Naive B cell (primary cell): ENCODE measurements around the gene SCAPER. TPM values are rescaled to one million over a fixed set of nuclear protein-coding genes. Genes with fewer than 3 reads are reported as not detected.
"Not testable (repeated sequence)": the region's sequence is repeated elsewhere in the genome, so short reads cannot be mapped to it uniquely, and the experiment has no call there.

Experiments
- ATAC-seq, 2 donors: fragments of 150-1000 bp; cut with Tn5 transposase; 2 replicates each; pipeline ENCODE4 v1.10.0; 2021; ENCODE audit warnings: low read depth in 2 of 2, mild to moderate bottlenecking in 2 of 2, moderate library complexity in 2 of 2
- DNase-seq: peaks from one replicate; pipeline ENCODE4 v3.0.0; 2022
- H3K27ac Mint-ChIP-seq, 6 donors: one replicate each; pipeline ENCODE4 v1.8.0; 2020 to 2022; ENCODE audit warnings: mild to moderate bottlenecking in 6 of 6, mixed read lengths in 6 of 6, moderate library complexity in 5 of 6, inconsistent platforms in 2 of 6
- H3K27me3 Mint-ChIP-seq, 3 donors: one replicate each; pipeline ENCODE4 v1.8.0; 2021 to 2022; ENCODE audit warnings: mixed read lengths in 3 of 3, mild to moderate bottlenecking in 1 of 3
- H3K36me3 Mint-ChIP-seq, 2 donors: one replicate each; pipeline ENCODE4 v1.8.0; 2020 to 2022; ENCODE audit warnings: mixed read lengths in 2 of 2, inconsistent platforms in 1 of 2, mild to moderate bottlenecking in 1 of 2
- H3K4me1 Mint-ChIP-seq, 3 donors: one replicate each; pipeline ENCODE4 v1.8.0; 2020 to 2022; ENCODE audit warnings: mixed read lengths in 3 of 3, inconsistent platforms in 1 of 3, mild to moderate bottlenecking in 1 of 3, moderate library complexity in 1 of 3
- H3K4me3 Mint-ChIP-seq, 8 donors: one replicate each; pipeline ENCODE4 v1.8.0; 2020 to 2022; ENCODE audit warnings: mild to moderate bottlenecking in 8 of 8, mixed read lengths in 8 of 8, moderate library complexity in 8 of 8, inconsistent platforms in 2 of 8
- H3K9me3 Mint-ChIP-seq, 7 donors: one replicate each; pipeline ENCODE4 v1.8.0; 2020 to 2022; ENCODE audit warnings: mixed read lengths in 7 of 7, mild to moderate bottlenecking in 5 of 7, inconsistent platforms in 2 of 7, moderate library complexity in 1 of 7
- polyA plus RNA-seq, 6 donors: library from polyadenylated mRNA; unstranded; fragments of 300-500 nt; fragmentation: Illumina TruSeq; gene quantifications; one replicate each; pipeline ENCODE4 v1.2.3, GENCODE V29; 2021; ENCODE audit warnings: low read depth in 6 of 6

SCAPER gene
- polyA plus RNA-seq, 6 donors from 2014 or later, result 11.2 to 38.5 (median 19.0) TPM

DNA sequence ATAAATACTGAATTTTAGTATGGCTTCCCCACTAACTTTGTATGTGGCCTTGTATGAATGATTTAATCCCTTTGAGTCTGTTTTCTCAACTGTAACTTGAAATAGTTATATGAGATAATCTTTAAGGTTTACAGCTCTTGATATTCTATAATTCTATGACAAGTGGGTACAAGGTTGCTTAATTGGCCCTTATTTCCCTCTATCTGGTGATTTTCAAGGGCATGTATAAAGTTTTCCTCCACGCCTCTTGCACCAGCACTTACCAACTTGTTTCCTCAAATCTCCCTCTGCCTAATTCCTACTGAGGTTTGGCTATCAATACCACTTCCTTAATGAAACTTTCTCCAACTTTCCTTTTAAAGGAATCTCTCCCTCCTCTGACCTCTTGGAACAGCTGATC is 455.7 kb downstream of the SCAPER start:
- no peaks in the 10 kb centered on the region for H3K9me3 Mint-ChIP-seq
- H3K27ac Mint-ChIP-seq, result no peak overlapping the region
- H3K4me3 Mint-ChIP-seq, result no peak overlapping the region
- H3K27me3 Mint-ChIP-seq, result no peaks in the 10 kb centered on the region
- H3K36me3 Mint-ChIP-seq, result peaks cover 9 to 17% of the 10 kb centered on the region in 2 donors
- no peak for ATAC-seq
- no peak for DNase-seq
- H3K4me1 Mint-ChIP-seq, result no peaks in the 10 kb centered on the region

DNA sequence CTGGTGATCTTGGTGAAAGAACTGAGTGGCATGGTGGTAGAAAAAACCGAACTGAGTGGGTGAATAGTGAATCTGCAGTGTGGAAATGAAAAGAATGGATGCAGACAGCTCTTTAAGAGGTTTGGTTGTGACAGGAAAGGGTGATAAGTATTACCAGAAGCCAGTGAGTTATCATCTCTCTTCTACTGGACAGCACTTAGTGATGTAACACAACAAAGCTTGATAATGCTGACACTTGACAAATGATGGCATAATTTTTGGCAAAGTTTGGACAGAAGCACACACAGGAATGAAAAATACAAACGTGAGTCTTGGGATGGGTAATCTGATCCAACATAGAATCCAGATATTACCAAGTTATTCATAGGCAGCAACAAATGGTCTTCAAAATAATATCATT is 456.4 kb downstream of the SCAPER start:
- ATAC-seq (no peak), DNase-seq (no peak)
- peaks cover 9 to 17% of the 10 kb centered on the region in 2 donors for H3K36me3 Mint-ChIP-seq
- H3K4me1 Mint-ChIP-seq, result no peaks in the 10 kb centered on the region
- H3K27ac Mint-ChIP-seq, result no peak overlapping the region
- H3K9me3 Mint-ChIP-seq, result no peaks in the 10 kb centered on the region
- no peaks in the 10 kb centered on the region for H3K27me3 Mint-ChIP-seq
- no peak overlapping the region for H3K4me3 Mint-ChIP-seq

DNA sequence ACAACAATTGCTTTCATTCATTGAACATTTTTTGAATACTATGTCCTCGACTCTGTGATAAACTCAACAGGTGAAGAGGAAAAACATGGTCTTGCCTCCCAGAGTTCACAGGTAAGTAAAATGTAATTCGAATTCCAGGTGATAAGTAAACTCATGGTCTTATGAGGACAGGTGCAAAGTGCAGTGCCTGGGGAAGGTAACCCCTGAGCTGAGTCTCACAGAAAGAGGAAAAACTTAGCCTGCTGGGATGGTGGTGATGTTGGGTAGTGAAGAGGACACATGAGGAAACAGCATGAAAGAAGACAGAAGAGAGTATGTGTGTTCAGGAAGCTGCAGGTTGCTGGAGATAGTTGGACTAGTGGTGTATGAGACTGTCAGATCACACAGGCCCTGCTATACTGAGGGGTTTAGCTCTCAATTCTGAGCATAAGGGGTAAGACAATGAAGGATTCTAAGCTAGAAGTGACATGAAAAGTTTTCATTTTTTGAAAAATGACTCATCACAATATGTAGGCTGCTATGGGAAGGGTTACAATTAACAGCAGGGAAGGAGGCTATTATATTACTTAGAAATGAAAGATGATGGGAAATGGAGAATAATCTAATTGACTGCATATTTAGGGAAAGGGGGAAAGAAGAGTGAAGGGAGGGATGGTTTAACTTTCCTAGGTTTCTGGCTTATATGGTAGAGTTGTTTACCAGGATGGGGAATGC is 457.3 kb downstream of the SCAPER start:
- ATAC-seq (no peak), DNase-seq (no peak)
- no peak overlapping the region for H3K27ac Mint-ChIP-seq
- H3K36me3 Mint-ChIP-seq, result peaks cover 9 to 17% of the 10 kb centered on the region in 2 donors
- H3K27me3 Mint-ChIP-seq, result no peaks in the 10 kb centered on the region
- no peaks in the 10 kb centered on the region for H3K4me1 Mint-ChIP-seq
- H3K9me3 Mint-ChIP-seq, result no peaks in the 10 kb centered on the region
- H3K4me3 Mint-ChIP-seq, result no peak overlapping the region

DNA sequence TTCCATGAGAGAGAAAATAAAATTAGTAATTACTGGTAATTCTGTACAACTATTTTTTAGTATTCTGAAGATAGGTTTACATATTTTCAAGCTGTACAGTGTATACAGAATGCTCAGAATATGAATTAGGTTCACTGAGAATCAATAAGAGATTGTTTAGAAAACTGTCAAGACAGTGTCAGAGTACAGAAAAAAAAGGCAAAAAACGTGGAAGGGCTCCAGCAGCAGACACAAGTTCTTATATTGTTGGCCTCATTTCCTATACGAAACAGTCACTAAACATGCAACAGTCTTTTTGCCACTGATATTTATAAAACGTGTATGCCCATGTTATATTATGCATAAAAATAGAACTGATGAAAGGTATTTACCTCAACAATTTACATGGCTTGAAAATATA is 464.7 kb downstream of the SCAPER start:
- DNase-seq, result no peak
- Mint-ChIP-seq H3K4me1 (no peaks in the 10 kb centered on the region), H3K27me3 (no peaks in the 10 kb centered on the region), H3K4me3 (no peak overlapping the region), H3K36me3 (peaks cover 0 to 9% of the 10 kb centered on the region in 2 donors), H3K27ac (no peak overlapping the region), H3K9me3 (no peaks in the 10 kb centered on the region)
- ATAC-seq, result no peak

DNA sequence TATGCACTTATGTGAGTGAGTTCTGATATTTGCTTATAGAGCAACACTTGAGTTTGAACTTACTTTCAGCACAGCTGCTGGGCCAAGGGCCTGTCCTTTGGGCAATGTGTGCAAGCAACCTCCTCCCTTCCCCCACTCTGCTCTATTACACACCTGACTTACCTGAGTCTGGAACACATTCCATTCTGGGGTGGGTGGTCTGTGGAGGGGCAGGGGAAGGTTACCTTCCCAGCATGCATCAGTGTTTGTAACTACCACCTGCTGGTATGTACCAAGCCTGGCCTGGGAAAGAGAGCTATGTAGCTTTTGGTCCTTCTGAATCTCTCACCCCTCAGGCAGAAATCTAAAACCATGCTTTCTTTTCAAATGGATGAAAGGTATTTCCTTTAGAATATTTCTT is 465.6 kb downstream of the SCAPER start:
- ATAC-seq (no peak), DNase-seq (no peak)
- H3K27ac Mint-ChIP-seq, result peak overlapping the region in 2 of 6 donors; percentile 25 to 77
- H3K4me1 Mint-ChIP-seq, result no peaks in the 10 kb centered on the region
- H3K27me3 Mint-ChIP-seq, result no peaks in the 10 kb centered on the region
- no peak overlapping the region for H3K4me3 Mint-ChIP-seq
- H3K9me3 Mint-ChIP-seq, result no peaks in the 10 kb centered on the region
- peaks cover 0 to 3% of the 10 kb centered on the region in 2 donors for H3K36me3 Mint-ChIP-seq

DNA sequence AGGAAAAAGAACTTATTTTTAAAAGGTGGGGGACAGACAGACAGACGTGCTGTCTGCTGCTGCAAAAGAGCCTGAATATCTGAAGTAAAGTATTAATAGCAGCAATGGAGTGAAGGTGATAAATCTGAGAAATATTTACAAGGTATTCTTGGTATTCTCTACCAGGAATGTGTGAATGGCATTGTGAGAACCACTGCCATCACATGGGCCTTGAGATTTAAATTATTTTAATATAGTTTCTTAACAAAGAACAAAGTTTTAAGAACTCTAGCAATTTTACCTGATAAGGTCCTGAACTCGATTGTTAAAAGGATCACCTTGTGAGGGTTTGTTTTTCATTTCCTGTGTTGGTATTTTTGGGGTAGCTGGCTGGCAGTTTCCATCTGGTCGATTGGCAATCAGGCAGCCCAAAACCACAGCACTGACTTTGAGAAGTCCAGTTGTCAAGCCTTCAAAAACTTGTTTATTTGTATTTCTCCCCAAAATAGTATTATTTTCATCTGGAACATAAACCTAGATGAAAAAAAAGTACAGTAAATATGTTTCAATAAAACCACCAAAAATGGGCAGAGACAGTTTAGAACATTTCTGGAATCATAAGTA is 471.2 kb downstream of the SCAPER start:
- ATAC-seq (no peak), DNase-seq (no peak)
- peaks cover 29 to 32% of the 10 kb centered on the region in 2 donors for H3K36me3 Mint-ChIP-seq
- no peak overlapping the region for H3K4me3 Mint-ChIP-seq
- H3K27me3 Mint-ChIP-seq, result no peaks in the 10 kb centered on the region
- no peaks in the 10 kb centered on the region for H3K4me1 Mint-ChIP-seq
- no peak overlapping the region for H3K27ac Mint-ChIP-seq
- peaks cover 0 to 4% (median 0%) of the 10 kb centered on the region in 7 donors for H3K9me3 Mint-ChIP-seq

DNA sequence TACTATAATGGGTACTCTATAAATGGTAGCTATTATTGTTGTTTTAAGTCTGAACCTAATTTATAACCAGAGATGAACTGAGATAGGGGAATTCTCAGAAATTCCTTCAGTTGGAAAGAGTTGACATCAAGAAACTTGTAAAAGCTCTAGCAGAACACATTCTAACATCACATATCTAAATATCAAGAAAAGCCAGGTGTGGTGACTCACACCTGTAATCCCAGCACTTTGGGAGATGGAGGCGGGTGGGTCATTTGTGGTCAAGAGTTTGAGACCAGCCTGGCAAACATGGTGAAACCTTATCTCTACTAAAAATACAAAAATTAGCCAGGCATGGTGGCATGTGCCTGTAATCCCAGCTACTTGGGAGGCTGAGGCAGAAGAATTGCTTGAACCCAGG is 472.1 kb downstream of the SCAPER start:
- H3K4me3 Mint-ChIP-seq, H3K27me3 Mint-ChIP-seq, H3K27ac Mint-ChIP-seq, DNase-seq, ATAC-seq, H3K4me1 Mint-ChIP-seq: not testable (repeated sequence)
- peaks cover 3 to 11% (median 5%) of the 10 kb centered on the region in 7 donors for H3K9me3 Mint-ChIP-seq
- peaks cover 38 to 41% of the 10 kb centered on the region in 2 donors for H3K36me3 Mint-ChIP-seq

DNA sequence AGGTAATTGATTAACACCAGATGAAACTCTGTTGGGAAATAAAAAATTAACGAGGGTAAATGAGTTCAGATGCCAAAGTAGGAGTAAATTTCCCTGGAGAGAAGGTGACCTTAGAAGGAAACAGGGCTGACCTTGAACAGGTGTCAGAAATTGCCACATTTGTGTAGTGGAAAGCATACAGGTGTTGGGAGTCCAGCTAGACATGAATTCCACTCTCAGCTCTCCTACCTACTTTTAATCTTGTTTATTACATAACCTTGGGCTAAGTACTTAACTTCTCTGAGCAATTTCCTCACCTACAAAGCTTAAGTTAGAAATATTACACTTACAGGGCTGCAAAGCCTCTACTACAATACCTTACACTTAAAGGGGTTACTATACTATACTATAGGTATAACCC is 472.5 kb downstream of the SCAPER start:
- DNase-seq (no peak), ATAC-seq (no peak)
- no peak overlapping the region for H3K4me3 Mint-ChIP-seq
- no peaks in the 10 kb centered on the region for H3K27me3 Mint-ChIP-seq
- peaks cover 4 to 15% (median 5%) of the 10 kb centered on the region in 7 donors for H3K9me3 Mint-ChIP-seq
- no peak overlapping the region for H3K27ac Mint-ChIP-seq
- no peaks in the 10 kb centered on the region for H3K4me1 Mint-ChIP-seq
- H3K36me3 Mint-ChIP-seq, result peaks cover 40 to 42% of the 10 kb centered on the region in 2 donors

DNA sequence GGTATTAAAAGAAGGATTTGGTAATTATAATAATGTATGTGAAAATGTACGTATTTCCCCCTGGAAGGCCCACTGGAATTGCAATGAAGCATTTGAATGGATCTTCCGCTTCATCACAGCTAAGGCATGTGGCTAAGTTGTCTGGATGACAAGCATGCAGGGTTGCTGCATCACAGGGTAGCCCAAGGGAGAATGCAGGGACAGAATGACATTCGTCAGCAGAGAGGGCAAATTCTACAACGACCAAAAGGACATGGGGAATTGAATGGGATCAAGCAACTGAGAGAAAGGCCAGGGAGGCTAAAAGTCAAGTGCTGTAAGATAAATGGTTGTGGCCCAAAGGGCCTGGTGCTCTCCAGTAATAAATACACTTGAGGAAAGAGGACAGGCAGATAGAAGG is 473.2 kb downstream of the SCAPER start:
- no peaks in the 10 kb centered on the region for H3K4me1 Mint-ChIP-seq
- H3K4me3 Mint-ChIP-seq, result no peak overlapping the region
- no peak for ATAC-seq
- peak overlapping the region in 1 of 6 donors; percentile 9 for H3K27ac Mint-ChIP-seq
- DNase-seq, result no peak
- H3K27me3 Mint-ChIP-seq, result no peaks in the 10 kb centered on the region
- peaks cover 4 to 19% (median 9%) of the 10 kb centered on the region in 7 donors for H3K9me3 Mint-ChIP-seq
- H3K36me3 Mint-ChIP-seq, result peaks cover 43 to 44% of the 10 kb centered on the region in 2 donors

DNA sequence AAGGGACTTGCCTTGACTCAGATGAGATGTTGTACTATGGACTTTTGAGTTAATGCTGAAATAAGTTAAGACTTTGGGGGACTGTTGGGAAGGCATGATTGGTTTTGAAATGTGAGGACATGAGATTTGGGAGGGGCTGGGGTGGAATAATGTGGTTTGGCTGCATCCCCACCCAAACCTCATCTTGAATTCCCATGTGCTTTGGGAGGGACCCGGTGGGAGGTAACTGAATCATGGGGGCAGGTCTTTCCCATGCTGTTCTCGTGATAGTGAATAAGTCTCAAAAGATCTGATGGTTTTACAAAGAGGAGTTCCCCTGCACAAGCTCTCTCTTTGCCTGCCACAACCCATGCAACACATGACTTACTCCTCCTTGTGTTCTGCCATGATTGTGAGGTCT is 474.4 kb downstream of the SCAPER start:
- not testable (repeated sequence) for H3K27ac Mint-ChIP-seq, H3K4me1 Mint-ChIP-seq, DNase-seq, H3K27me3 Mint-ChIP-seq, H3K4me3 Mint-ChIP-seq, ATAC-seq
- Mint-ChIP-seq H3K9me3 (peaks cover 5 to 25% (median 10%) of the 10 kb centered on the region in 7 donors), H3K36me3 (peaks cover 49 to 51% of the 10 kb centered on the region in 2 donors)

DNA sequence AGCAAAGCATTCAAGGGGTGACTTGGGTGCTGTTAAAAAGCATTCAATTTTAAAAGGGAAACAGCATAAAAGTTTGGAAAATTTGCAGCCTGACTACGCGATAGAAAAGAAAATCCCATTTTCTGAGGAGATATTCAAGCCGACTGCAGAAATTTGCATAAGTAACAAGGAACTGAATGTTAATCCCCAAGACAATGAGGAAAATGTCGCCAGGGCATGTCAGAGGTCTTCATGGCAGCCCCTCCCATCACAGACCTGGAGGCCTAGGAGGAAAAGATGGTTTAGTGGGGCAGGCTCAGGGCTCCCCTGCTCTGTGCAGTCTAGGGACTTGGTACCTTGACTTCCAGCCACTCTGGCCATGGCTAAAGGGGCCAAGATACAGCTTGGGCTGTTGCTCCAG is 475.5 kb downstream of the SCAPER start:
- Mint-ChIP-seq H3K4me3 (no peak overlapping the region), H3K9me3 (peaks cover 5 to 30% (median 10%) of the 10 kb centered on the region in 7 donors), H3K4me1 (no peaks in the 10 kb centered on the region), H3K36me3 (peaks cover 51 to 56% of the 10 kb centered on the region in 2 donors), H3K27ac (no peak overlapping the region), H3K27me3 (no peaks in the 10 kb centered on the region)
- DNase-seq (no peak), ATAC-seq (no peak)

DNA sequence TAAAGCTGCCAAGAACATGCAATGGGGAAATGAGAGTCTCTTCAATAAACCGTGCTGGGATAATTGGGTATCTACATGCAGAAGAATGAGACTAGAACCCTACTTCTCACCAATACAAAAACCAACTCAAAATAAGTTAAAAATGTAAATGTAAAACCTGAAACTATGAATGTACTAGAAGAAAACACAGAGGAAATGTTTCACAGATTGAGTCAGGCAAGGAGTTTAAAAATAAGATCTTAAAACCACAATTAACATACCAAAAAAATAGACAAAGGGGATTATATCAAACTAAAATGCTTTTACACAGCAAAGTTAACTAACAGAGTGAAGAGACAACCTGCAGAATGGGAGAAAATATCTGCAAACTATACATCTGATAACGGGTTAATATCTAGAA is 478.2 kb downstream of the SCAPER start:
- no peaks in the 10 kb centered on the region for H3K4me1 Mint-ChIP-seq
- H3K27ac Mint-ChIP-seq, result no peak overlapping the region
- DNase-seq (no peak), ATAC-seq (no peak)
- no peaks in the 10 kb centered on the region for H3K27me3 Mint-ChIP-seq
- H3K4me3 Mint-ChIP-seq, result no peak overlapping the region
- H3K9me3 Mint-ChIP-seq, result peaks cover 9 to 30% (median 15%) of the 10 kb centered on the region in 7 donors
- H3K36me3 Mint-ChIP-seq, result peaks cover 38 to 59% of the 10 kb centered on the region in 2 donors

DNA sequence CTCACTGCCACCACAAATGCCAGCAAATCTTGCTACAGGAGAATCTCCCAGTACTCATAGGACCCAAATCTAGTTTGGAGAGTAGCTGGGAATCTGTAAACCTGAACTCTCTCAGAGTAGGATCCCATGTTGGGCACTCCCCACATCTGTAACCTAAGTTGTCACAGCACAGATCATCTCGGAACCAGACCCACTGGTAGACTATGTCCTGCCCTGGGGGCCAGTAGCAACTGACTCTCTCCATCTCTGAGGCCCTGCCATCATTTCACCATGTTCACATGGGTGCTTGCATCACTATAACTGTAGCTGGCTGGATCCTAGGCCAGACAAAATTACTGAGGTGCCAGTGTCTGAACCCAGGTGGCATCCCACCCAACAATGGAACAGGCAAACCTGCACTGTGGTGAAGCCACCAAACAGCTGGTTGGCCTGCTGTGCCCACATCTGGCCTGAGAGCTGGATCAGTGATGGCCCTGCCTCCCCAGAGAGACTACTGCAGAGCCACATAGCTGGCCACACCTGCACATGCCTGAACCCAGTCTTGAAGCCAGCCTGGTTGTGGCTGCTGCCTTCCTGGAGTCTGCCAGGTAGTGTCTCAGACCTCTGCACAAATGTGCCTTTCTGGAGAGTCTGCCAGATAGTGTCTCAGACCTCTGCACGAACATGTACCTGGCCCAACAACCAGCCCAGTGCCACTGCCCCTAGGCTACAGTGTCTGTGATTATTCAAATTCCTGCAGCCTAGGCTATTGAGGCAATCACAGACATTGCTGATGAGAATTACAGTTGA is 486.6 kb downstream of the SCAPER start:
- no peak for ATAC-seq
- Mint-ChIP-seq H3K9me3 (peaks cover 0 to 6% (median 2%) of the 10 kb centered on the region in 7 donors), H3K27ac (peak overlapping the region in 1 of 6 donors; percentile 11), H3K4me3 (no peak overlapping the region), H3K27me3 (no peaks in the 10 kb centered on the region), H3K36me3 (peaks cover 2% of the 10 kb centered on the region in 2 donors), H3K4me1 (no peaks in the 10 kb centered on the region)
- no peak for DNase-seq

DNA sequence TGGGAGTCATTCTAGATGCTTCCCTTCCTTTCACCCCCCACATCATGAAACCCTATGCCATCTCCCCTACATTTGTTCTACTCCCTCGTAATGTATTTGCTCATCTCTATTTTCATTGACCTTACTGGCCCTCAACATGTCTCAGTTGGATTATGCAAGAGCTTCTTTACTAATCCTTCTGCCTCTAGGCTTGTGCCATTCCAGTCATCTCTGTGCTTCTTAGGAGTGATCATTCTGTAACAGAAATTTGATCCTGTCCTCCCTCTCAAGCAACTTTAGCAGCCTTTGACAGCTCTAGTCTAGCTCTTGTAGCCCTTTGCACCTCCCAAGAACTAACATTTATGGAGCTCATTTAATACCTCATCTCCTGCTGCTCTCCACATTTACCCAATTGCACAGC is 503.9 kb downstream of the SCAPER start:
- no peak overlapping the region for H3K27ac Mint-ChIP-seq
- H3K9me3 Mint-ChIP-seq, result no peaks in the 10 kb centered on the region
- no peaks in the 10 kb centered on the region for H3K27me3 Mint-ChIP-seq
- no peaks in the 10 kb centered on the region for H3K4me1 Mint-ChIP-seq
- no peak for DNase-seq
- no peak for ATAC-seq
- peaks cover 33% of the 10 kb centered on the region in 2 donors for H3K36me3 Mint-ChIP-seq
- no peak overlapping the region for H3K4me3 Mint-ChIP-seq
